ENCODE data around the gene NKX2-1.

- TF ChIP-seq EZH2 (IDR thresholded peaks at IDR 0.05; ENCODE audit: low read length) (peak; percentile 19), CTCF (optimal IDR thresholded peaks at IDR 0.05 in 1 of 3, IDR thresholded peaks at IDR 0.05 in 1 of 3, conservative IDR thresholded peaks at IDR 0.05 in 1 of 3; ENCODE audit: extremely low read depth in 1 of 3, insufficient read depth in 2 of 3, low read length in 3 of 3) (no peak)
Observed at GRCh38 chr14:36518031-36518585, 1.9 kb downstream of the NKX2-1 start.
